Neural crest cell (in vitro differentiated cells): ENCODE measurements around the gene KCNIP3. TPM values are rescaled to one million over a fixed set of nuclear protein-coding genes. Genes with fewer than 3 reads are reported as not detected.

Experiments
- DNase-seq: peaks from one replicate; pipeline ENCODE4 v3.0.0; 2021; ENCODE audit warnings: low read depth, mixed read lengths, low spot score
- H3K27ac Mint-ChIP-seq: one replicate; pipeline ENCODE4 v1.8.0; 2021; ENCODE audit warnings: mild to moderate bottlenecking, mixed read lengths; ENCODE audit not compliant: unreplicated experiment
- H3K27me3 Mint-ChIP-seq: 2 replicates; pipeline ENCODE4 v1.8.0; 2021; ENCODE audit warnings: low read depth, mild to moderate bottlenecking, mixed read lengths
- H3K36me3 Mint-ChIP-seq: 2 replicates; pipeline ENCODE4 v1.8.0; 2021; ENCODE audit warnings: low read depth, mild to moderate bottlenecking, mixed read lengths
- H3K4me1 Mint-ChIP-seq: 2 replicates; pipeline ENCODE4 v1.8.0; 2021; ENCODE audit warnings: mixed read lengths
- H3K4me3 Mint-ChIP-seq: one replicate; pipeline ENCODE4 v1.8.0; 2021; ENCODE audit warnings: mild to moderate bottlenecking, mixed read lengths
- H3K9me3 Mint-ChIP-seq: 2 replicates; pipeline ENCODE4 v1.8.0; 2021; ENCODE audit warnings: mixed read lengths
- CTCF ChIP-seq: fragments of 200-600 bp; sonication (generic); conservative IDR thresholded peaks from 2 replicates; pipeline ENCODE4 v1.5.0; 2021; ENCODE audit warnings: antibody characterized with exemption, mild to moderate bottlenecking
- total RNA-seq: library from RNA; stranded (reverse); gene quantifications from 2 replicates; pipeline ENCODE4 v1.2.1, GENCODE V29; 2021

KCNIP3 gene
- total RNA-seq, 1 donor from 2014 or later: 2.9 TPM

- DNase-seq: no peak
- no peaks in the 10 kb centered on the region for H3K4me1 Mint-ChIP-seq
- H3K27ac Mint-ChIP-seq: no peak overlapping the region
- no peak for TF ChIP-seq CTCF
- no peaks in the 10 kb centered on the region for H3K36me3 Mint-ChIP-seq
- H3K9me3 Mint-ChIP-seq: no peaks in the 10 kb centered on the region
- no peak overlapping the region for H3K4me3 Mint-ChIP-seq
- H3K27me3 Mint-ChIP-seq: no peaks in the 10 kb centered on the region
Observed at GRCh38 chr2:95276888-95277245, 20.3 kb upstream of the KCNIP3 start.

DNA sequence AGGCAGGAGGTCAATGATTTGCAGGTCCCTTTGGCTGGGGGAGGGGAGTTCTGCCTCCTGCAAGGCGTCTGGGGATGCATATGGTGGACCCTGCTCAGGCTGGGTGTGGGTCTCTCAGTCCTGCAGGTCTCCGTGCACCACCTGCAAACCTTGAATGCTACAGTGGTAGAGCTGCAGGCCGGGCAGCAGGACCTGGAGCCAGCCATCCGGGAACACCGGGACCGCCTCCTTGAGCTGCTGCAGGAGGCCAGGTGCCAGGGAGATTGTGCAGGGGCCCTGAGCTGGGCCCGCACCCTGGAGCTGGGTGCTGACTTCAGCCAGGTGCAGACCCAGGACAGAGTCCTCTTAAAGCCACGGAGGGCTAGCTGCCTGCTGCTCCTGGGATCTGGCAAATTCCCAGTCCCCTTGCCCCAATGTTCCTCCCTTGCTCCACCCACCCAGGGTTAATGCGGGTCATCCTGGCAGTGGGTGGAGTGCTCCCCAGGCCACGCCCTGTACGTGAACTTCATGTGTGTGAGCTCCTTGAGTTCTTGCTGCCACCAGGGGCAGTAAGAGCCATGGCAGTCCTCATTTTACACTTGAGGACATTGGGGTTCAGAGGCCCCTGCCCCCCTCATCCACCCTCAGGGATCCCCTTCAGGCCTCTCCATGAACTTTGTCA is 19.8 kb upstream of the KCNIP3 start:
- Mint-ChIP-seq H3K4me1 (no peaks in the 10 kb centered on the region), H3K36me3 (no peaks in the 10 kb centered on the region), H3K4me3 (no peak overlapping the region), H3K9me3 (no peaks in the 10 kb centered on the region), H3K27ac (no peak overlapping the region), H3K27me3 (no peaks in the 10 kb centered on the region)
- DNase-seq: no peak
- no peak for TF ChIP-seq CTCF

GRCh38 chr2:95278051-95278471 is 19.1 kb upstream of the KCNIP3 start:
- no peak for DNase-seq
- H3K9me3 Mint-ChIP-seq: no peaks in the 10 kb centered on the region
- H3K4me1 Mint-ChIP-seq: no peaks in the 10 kb centered on the region
- no peaks in the 10 kb centered on the region for H3K36me3 Mint-ChIP-seq
- no peak for TF ChIP-seq CTCF
- no peaks in the 10 kb centered on the region for H3K27me3 Mint-ChIP-seq
- no peak overlapping the region for H3K4me3 Mint-ChIP-seq
- no peak overlapping the region for H3K27ac Mint-ChIP-seq

- DNase-seq: no peak
- Mint-ChIP-seq H3K4me1 (no peaks in the 10 kb centered on the region), H3K36me3 (no peaks in the 10 kb centered on the region), H3K4me3 (no peak overlapping the region), H3K9me3 (no peaks in the 10 kb centered on the region), H3K27me3 (no peaks in the 10 kb centered on the region), H3K27ac (no peak overlapping the region)
- no peak for TF ChIP-seq CTCF
Observed at GRCh38 chr2:95278637-95279225, 18.4 kb upstream of the KCNIP3 start.

DNA sequence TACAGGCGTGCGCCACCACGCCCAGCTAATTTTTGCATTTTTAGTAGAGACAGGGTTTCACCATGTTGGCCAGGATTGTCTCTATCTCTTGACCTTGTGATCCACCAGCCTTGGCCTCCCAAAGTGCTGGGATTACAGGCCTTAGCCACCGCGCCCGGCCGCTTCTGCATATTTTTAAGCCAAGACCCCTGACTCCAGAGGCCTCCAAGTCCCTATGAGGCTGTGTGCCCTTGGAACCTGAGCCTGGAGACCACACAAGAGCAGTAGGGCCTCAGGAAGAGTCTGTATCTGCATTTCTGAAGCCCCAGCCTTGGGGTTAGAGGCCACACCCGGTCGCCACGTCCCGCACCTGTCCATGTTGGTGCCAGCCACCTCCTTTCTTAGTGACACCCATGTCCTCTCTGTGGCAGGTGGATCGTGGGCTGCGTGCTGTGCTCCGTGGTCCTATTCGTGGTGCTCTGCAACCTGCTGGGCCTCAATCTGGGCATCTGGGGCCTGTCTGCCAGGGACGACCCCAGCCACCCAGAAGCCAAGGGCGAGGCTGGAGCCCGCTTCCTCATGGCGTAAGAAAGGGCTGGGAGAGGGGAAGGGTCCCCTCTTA is 17.6 kb upstream of the KCNIP3 start:
- TF ChIP-seq CTCF: no peak
- Mint-ChIP-seq H3K36me3 (no peaks in the 10 kb centered on the region), H3K4me1 (no peaks in the 10 kb centered on the region), H3K27me3 (no peaks in the 10 kb centered on the region), H3K27ac (no peak overlapping the region), H3K4me3 (no peak overlapping the region), H3K9me3 (no peaks in the 10 kb centered on the region)
- DNase-seq: no peak
